Right hindlimb (tissue), 1 donor: ENCODE data around the gene NBPF12.
"Not testable (repeated sequence)": the region's sequence is repeated elsewhere in the genome, so short reads cannot be mapped to it uniquely, and the experiment has no call there.

Experiments
- DNase-seq: peaks from one replicate; pipeline ENCODE4 v3.0.0-alpha.2; 2018

Gene NBPF12

GRCh38 chr1:146938242-146938902 lies at the start of gene NBPF12:
TSS of gene NBPF12 (plus strand) at chr1:146938324. CDS start at chr1:146960144, 21,820 bp downstream.
- DNase-seq, result peak; percentile 91

DNA sequence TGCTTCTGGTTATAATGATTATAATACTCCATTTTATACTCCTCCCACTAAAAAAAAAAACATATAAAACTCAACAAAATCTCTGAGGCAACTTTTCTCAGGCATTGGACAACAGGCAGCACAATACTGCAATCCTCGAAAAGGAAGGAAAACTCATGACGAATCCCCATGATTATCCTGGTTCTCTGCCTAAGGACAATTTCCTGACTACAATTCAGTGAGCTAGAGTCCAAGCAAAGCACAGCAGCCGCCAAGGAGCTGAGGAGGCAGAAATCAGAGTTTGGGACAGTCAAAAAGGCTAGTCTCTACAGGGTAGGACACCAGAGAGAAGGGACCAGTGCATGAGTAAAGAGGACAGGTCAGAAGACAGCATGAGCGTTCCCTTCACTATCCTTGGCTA lies 46.8 kb upstream of the NBPF12 start:
- not testable (repeated sequence) for DNase-seq

DNA sequence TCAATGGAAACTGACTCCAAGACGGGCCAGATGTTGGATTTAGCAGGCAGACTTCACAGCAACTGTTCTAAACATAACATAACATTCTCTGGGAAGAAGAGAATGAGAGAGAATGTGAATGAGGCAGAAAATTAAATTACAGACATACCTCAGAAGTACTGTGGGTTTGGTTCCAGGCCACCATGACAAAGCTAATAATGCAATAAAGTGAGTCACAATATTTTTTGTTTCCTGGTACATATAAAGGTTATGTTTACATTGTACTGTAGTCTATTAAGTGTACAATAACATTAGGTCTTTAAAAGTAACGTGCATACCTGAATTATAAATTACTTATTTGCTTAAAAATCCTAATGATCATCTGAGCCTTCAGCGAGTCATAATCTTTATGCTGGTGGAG lies 45.8 kb upstream of the NBPF12 start:
- not testable (repeated sequence) for DNase-seq

DNA sequence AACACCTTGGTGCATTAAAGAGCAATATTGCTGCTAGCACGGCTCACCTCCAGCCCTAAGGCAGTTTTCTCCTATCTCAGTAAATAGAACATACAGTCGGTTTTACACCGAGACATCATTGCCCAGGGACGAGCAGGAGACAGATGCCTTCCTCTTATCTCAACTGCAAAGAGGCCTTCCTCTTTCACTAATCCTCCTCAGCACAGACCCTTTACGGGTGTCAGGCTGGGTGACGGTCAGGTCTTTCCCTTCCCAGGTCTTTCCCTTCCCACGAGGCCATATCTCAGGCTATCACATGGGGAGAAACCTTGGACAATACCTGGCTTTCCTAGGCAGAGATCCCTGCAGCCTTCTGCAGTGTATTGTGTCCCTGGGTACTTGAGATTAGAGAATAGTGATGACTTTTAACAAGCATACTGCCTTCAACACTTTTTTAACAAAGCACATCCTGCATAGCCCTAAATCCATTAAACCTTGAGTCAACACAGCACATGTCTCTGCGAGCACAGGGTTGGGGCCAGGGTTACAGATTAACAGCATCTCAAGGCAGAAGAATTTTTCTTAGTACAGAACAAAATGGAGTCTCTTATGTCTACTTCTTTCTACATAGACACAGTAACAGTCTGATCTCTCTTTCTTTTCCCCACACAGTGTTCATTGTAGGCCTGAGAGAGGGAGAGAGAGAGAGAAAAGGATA lies 30.4 kb upstream of the NBPF12 start:
- DNase-seq, result not testable (repeated sequence)

DNA sequence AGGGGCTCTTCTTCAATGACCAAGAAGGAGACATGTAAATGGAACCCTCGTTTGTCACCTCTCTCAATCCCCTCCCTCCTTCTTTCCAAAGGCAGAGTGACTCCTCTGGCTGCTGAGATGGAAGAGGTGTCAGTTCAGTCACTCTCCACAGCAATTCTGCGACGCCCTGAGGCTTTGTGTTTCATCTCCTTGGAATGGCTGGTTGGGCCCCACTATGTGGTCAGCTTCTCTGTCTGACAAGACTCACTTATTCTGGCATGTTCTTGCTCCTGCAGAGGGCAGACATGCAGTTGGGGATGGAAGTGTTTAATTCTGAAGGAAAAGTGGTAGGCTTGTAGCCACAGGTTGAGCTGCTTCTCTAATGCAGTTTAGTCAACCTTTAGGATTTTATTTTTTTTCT lies 25.1 kb upstream of the NBPF12 start:
- DNase-seq, result peak; percentile 18

- DNase-seq, result not testable (repeated sequence)
These were observed 17.3 kb upstream of the NBPF12 start for GRCh38 chr1:146920811-146921210.

DNA sequence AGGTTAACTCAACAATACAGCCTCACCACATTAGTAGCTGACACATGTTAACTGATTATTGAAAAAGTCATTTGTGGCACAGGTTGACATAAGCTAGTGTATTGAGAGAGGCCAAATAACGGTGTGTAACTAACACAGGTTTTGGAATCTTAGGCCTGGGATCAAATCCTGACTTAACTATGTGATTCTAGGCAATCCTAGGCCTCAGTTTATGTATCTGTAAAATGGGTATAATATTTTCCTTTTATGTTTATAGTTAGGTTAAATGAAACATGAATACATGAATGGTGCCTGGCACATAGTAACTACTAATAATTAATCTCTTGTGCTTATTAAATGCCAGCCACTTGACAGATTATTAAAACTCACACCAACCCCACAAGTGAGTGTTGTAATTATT lies 15.5 kb upstream of the NBPF12 start:
- not testable (repeated sequence) for DNase-seq

DNA sequence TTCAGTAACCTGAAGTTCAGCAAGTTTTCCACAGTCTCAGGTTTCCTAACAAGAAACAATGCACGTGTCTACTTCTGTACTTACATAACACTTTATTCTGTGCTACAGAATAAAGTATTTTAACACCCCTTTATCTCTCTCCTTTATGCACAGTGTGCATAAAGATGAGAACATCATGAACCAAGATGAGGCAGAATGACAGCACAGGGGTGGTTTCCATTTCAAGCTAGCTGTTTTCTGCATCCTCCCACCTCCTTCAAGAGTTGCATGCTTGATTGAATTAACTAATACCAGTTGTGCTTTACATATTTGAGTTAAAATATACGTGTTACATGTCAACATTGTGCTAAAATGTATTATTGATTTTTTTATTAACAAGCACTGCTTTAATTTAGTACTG lies 14.0 kb upstream of the NBPF12 start:
- not testable (repeated sequence) for DNase-seq

- not testable (repeated sequence) for DNase-seq
These were observed 11.7 kb upstream of the NBPF12 start for GRCh38 chr1:146926413-146926812.

DNA sequence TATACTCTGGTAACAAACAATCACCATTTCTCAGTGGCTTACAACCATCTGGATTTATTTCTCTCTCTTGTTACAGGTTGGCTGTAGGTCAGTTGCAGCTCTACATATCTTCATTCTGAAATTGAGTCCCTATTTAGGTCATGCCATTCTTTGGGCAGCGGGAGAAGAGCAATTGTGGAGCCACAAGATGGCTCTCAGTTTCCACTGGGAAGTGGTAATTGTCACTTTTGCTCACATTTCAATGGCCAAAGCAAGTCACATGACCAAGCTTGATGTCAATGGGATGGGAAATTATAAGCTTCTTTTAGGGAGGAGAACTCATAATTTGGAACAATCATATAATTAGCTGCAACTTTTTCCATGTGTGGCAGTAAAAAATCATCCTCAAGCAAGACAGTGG lies 7.9 kb upstream of the NBPF12 start:
- DNase-seq, result not testable (repeated sequence)

- not testable (repeated sequence) for DNase-seq
These were observed 3.5 kb upstream of the NBPF12 start for GRCh38 chr1:146934390-146935223.

- DNase-seq, result not testable (repeated sequence)
These were observed 662 bp upstream of the NBPF12 start for GRCh38 chr1:146937462-146937861.

GRCh38 chr1:146938927-146939786 lies 1.0 kb downstream of the NBPF12 start:
- peak; percentile 24 for DNase-seq

DNA sequence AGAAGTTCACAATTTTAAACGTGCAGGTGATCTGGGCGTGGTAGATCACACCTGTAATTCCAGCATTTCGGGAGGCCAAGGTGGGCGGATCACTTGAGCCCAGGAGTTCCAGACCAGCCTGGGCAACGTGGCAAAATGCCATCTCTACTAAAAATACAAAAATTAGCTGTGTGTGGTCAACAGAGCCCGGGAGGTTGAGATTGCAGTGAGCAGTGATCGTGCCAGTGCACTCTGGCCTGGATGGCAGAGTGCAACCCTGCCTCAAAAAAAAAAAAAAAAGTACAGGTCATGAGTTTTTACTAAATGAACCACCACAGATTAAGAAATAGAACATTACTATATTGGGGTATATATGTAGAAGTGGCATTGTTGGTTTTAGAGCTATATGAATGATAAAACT lies 2.2 kb downstream of the NBPF12 start:
- not testable (repeated sequence) for DNase-seq

DNA sequence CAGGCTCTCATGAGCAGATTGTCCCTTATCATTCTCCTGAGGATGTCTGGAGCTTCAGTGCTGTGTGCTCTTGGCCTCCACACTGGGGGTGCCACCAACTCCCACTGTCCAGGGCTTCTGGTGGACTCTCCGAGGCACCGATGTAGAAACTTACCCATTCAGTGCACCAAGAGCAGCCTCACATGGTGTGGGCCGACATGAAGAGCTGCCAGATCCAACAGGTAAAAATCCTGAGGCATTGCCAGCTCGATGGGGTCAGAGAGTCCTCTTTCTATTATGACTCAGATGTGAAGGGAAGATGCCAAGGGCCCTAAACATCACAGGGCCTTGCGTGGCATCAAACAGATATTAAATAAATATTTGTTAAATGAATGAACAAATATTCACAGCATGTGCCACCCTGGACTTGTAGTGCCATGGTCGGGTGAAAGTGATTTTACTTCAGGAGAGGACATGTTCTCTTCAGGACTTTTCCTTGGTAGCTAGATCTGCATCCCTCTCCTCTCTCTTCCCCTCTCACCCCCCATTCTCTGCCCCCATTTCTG lies 5.3 kb downstream of the NBPF12 start:
- DNase-seq, result not testable (repeated sequence)

DNA sequence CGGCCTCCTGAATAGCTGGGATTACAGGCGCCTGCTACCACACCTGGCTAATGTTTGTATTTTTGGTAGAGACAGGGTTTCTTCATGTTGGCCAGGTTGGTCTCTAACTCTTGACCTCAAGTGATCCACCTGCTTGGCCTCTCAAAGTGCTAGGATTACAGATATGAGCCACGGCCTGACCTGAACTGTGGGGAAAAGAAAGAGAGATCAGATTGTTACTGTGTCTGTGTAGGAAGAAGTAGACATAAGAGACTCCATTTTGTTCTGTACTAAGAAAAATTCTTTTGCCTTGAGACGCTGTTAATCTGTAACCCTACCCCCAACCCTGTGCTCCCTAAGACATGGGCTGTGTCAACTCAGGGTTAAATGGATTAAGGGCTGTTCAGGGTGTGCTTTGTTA lies 10.0 kb downstream of the NBPF12 start:
- not testable (repeated sequence) for DNase-seq

- DNase-seq, result peak; percentile 59
These were observed 26.2 kb downstream of the NBPF12 start for GRCh38 chr1:146964340-146964739.

DNA sequence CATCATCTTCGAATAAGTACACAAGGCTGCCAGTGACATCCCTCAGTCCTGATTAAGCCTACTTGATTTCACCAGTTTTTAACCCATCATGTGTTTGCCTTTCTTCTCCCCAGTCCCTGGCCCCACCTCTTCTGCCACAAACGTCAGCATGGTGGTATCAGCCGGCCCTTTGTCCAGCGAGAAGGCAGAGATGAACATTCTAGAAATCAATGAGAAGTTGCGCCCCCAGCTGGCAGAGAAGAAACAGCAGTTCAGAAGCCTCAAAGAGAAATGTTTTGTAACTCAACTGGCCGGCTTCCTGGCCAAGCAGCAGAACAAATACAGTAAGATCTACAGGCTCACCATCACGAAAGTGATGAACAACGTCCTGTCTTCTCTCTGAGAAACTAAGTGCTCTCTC lies 28.2 kb downstream of the NBPF12 start:
- DNase-seq, result not testable (repeated sequence)

- peak; percentile 32 for DNase-seq
These were observed 32.5 kb downstream of the NBPF12 start for GRCh38 chr1:146970656-146971055.

GRCh38 chr1:146972681-146973080 lies 34.6 kb downstream of the NBPF12 start:
- not testable (repeated sequence) for DNase-seq

DNA sequence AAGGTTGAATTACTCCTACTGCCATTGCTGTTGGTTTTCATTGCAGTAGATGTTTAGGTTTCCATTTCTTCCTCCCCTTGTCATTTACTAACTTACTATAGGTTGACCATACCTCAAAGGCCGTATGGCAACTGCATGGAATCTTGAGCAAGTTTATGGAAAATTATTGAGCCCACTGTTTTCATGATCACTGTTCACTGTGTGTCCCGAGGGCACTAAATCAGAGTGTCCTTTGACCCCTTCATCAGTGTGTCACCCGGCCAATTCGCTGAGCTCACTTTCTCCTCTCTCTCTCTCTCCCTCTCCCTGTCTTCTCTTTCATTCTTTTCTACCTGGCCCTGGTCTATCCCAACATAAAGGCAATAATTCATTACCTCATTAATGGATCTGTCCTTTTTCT lies 47.7 kb downstream of the NBPF12 start:
- not testable (repeated sequence) for DNase-seq

DNA sequence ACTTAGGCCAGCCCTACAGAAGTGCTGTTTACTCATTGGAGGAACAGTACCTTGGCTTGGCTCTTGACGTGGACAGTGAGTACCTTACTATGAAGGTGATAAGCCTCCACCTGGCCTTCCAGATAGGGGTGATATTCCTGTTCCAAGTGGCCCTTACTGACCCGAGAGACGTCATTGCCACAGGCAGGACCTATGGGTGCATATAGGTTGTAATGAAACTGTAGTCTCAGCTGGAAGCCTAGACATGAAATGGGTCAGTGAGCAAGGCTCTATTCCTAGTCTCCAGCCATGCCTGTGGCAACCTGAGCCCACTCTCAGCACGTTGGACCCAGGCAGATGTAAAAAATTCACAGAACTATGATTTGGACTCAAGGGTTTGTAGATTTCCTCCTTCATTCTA lies 48.3 kb downstream of the NBPF12 start:
- DNase-seq, result not testable (repeated sequence)
